B cell (primary cell): ENCODE data around the gene PRR3.

Experiments used
- CTCF ChIP-seq: fragments of 200-600 bp; IDR thresholded peaks from one replicate; pipeline ENCODE4 v1.8.0; 2022; ENCODE audit warnings: antibody characterized with exemption, mild to moderate bottlenecking
- EZH2 ChIP-seq: IDR thresholded peaks from 2 replicates; pipeline ENCODE4 v1.6.1; 2012; ENCODE audit warnings: borderline replicate concordance, low read depth, mild to moderate bottlenecking, moderate library complexity, low read length; ENCODE audit not compliant: insufficient read depth, poor library complexity, severe bottlenecking

- TF ChIP-seq EZH2 (no peak), CTCF (no peak)
These were observed 44.9 kb downstream of the PRR3 start for GRCh38 chr6:30601815-30602641.
